Measurements from ENCODE around the gene ARHGAP25. TPM values are rescaled to one million over a fixed set of nuclear protein-coding genes. Genes with fewer than 3 reads are reported as not detected.

The ARHGAP25 gene
- 1.8 and 6.4 TPM in 2 replicates for total RNA-seq

GRCh38 chr2:68734688-68735525 lies at the start of gene ARHGAP25:
Gene ARHGAP25, plus strand, starts transcription at chr2:68734811. Its CDS starts 389 bp downstream, at chr2:68735200.

GRCh38 chr2:68871159-68871764 lies 136.7 kb downstream of the ARHGAP25 start, which contains the start of gene BMP10:
Gene BMP10, minus strand, starts transcription at chr2:68871397. Its CDS starts 39 bp downstream, at chr2:68871358.

Other genes starting within 250 kb of the ARHGAP25 start
- gene PROKR1, start 91.2 kb upstream of the ARHGAP25 start, total RNA-seq, result not detected in 2 replicates
- not detected in 2 replicates for gene BMP10, start 136.6 kb downstream of the ARHGAP25 start, total RNA-seq
- not detected in 2 replicates for gene GKN2, start 218.1 kb downstream of the ARHGAP25 start, total RNA-seq
- gene GKN1, start 239.8 kb downstream of the ARHGAP25 start, total RNA-seq, result not detected in 2 replicates

Data from pericardium fibroblast (primary cell).